Measurements from ENCODE around the gene MEDAG. TPM values are rescaled to one million over a fixed set of nuclear protein-coding genes. Genes with fewer than 3 reads are reported as not detected.

Gene MEDAG
- polyA plus RNA-seq, 1 donor (not counting 4 experiments of a cell fraction or from before 2014, with no cell fraction given) = 0.03 TPM

DNA sequence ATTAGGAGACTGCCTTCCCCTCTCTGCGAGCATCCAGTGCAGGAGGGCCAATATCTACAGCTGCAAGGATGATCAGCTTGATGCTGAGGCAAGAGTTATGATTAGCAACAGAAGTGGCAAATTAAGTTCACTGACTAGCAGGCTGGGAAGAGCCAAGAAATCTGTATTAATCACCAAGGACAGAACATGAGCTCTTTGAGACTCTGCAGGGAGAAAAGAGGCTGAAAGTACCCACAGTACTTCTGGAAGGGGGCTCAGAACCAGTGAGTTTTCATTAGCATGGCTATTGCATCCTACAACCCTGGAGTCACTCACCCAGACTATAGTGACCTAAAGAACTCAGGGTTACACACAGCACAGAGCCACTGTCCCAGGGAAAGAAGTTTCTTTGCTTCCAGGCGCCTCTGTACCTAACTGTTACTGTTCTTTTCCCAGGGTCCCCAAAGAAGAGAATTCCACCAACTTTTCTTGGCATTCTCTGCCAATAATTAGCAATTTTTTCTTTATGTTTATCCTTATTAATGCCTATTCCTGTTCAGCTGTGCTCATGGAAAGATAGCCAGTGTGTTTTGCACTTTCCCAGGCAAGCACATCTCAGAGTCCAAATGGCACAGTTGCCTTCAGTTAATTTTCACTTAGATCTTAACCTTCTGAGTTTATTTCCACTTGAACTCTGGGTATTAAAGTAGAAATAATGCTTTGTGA, 25.8 kb upstream of the MEDAG start:
- dilution Hi-C loops (cut with MboI; ENCODE audit: extremely low pct_ligation_motif_present, low sequenced_read_pairs) = no loop called here
- DNase-seq (ENCODE audit: low read depth, low spot score) = no peak
- no peaks in the 10 kb centered on the region for H3K9me3 ChIP-seq (ENCODE audit: control insufficient read depth, low read depth, low read length)
- H3K79me2 ChIP-seq (ENCODE audit: control insufficient read depth, insufficient read depth, low read length) = no peaks in the 10 kb centered on the region
- no peaks in the 10 kb centered on the region for H3K4me1 ChIP-seq (ENCODE audit: control insufficient read depth, extremely low read depth, insufficient read depth, low read length)
- no peak overlapping the region for H3K4me3 ChIP-seq (ENCODE audit: control insufficient read depth in 2 of 3, extremely low read depth in 1 of 3, insufficient read depth in 2 of 3, low read depth in 1 of 3, low read length in 3 of 3)
- H3K36me3 ChIP-seq (ENCODE audit: control insufficient read depth in 2 of 2, extremely low read depth in 1 of 2, insufficient read depth in 2 of 2, low read length in 2 of 2) = no peaks in the 10 kb centered on the region
- H3K4me2 ChIP-seq (ENCODE audit: control insufficient read depth, extremely low read depth, insufficient read depth, low read depth, low read length) = no peak overlapping the region
- no peaks in the 10 kb centered on the region for H4K20me1 ChIP-seq (ENCODE audit: control insufficient read depth, extremely low read depth, insufficient read depth, low read length)
- H2AFZ ChIP-seq (ENCODE audit: control insufficient read depth, low read length) = no peak overlapping the region
- no peak overlapping the region for H3K9ac ChIP-seq (ENCODE audit: control insufficient read depth, extremely low read depth, insufficient read depth, low read length)
- H3K9me1 ChIP-seq (ENCODE audit: control insufficient read depth, extremely low read depth, insufficient read depth, low read length) = no peaks in the 10 kb centered on the region
- no peak overlapping the region for H3K27ac ChIP-seq (ENCODE audit: control insufficient read depth, insufficient read depth, low read length)
- TF ChIP-seq, protein P1, sequence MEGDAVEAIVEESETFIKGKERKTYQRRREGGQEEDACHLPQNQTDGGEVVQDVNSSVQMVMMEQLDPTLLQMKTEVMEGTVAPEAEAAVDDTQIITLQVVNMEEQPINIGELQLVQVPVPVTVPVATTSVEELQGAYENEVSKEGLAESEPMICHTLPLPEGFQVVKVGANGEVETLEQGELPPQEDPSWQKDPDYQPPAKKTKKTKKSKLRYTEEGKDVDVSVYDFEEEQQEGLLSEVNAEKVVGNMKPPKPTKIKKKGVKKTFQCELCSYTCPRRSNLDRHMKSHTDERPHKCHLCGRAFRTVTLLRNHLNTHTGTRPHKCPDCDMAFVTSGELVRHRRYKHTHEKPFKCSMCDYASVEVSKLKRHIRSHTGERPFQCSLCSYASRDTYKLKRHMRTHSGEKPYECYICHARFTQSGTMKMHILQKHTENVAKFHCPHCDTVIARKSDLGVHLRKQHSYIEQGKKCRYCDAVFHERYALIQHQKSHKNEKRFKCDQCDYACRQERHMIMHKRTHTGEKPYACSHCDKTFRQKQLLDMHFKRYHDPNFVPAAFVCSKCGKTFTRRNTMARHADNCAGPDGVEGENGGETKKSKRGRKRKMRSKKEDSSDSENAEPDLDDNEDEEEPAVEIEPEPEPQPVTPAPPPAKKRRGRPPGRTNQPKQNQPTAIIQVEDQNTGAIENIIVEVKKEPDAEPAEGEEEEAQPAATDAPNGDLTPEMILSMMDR (optimal IDR thresholded peaks at IDR 0.05 in 1 of 3, IDR thresholded peaks at IDR 0.05 in 1 of 3, conservative IDR thresholded peaks at IDR 0.05 in 1 of 3; ENCODE audit: extremely low read depth in 1 of 3, insufficient read depth in 2 of 3, low read length in 3 of 3) = no peak
- no peak for TF ChIP-seq EZH2 (IDR thresholded peaks at IDR 0.05; ENCODE audit: low read length)
- peaks cover 8% of the 10 kb centered on the region for H3K27me3 ChIP-seq (ENCODE audit: control insufficient read depth, extremely low read depth, insufficient read depth, low read length)
- no peak for FAIRE-seq

DNA sequence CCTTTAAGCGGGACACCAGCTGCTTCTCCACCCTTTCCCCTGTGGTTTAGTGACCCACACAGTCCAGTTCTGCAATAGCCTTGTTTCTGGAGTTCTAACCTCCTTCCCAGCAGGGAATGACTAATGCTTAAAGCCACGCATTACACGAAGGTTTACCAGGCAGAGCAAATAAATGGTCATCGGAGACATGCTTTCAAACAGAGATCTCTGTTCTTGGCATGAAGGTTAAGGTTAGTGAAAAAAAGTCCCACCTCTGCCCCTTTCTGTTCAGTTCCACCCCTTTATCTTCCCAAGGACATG, 25.3 kb upstream of the MEDAG start:
- no peaks in the 10 kb centered on the region for H3K4me1 ChIP-seq (ENCODE audit: control insufficient read depth, extremely low read depth, insufficient read depth, low read length)
- dilution Hi-C loops (cut with MboI; ENCODE audit: extremely low pct_ligation_motif_present, low sequenced_read_pairs) = no loop called here
- no peaks in the 10 kb centered on the region for H3K9me1 ChIP-seq (ENCODE audit: control insufficient read depth, extremely low read depth, insufficient read depth, low read length)
- no peaks in the 10 kb centered on the region for H4K20me1 ChIP-seq (ENCODE audit: control insufficient read depth, extremely low read depth, insufficient read depth, low read length)
- H3K9ac ChIP-seq (ENCODE audit: control insufficient read depth, extremely low read depth, insufficient read depth, low read length) = no peak overlapping the region
- DNase-seq (ENCODE audit: low read depth, low spot score) (no peak), FAIRE-seq (no peak)
- no peaks in the 10 kb centered on the region for H3K9me3 ChIP-seq (ENCODE audit: control insufficient read depth, low read depth, low read length)
- H3K4me2 ChIP-seq (ENCODE audit: control insufficient read depth, extremely low read depth, insufficient read depth, low read depth, low read length) = no peak overlapping the region
- H3K4me3 ChIP-seq (ENCODE audit: control insufficient read depth in 2 of 3, extremely low read depth in 1 of 3, insufficient read depth in 2 of 3, low read depth in 1 of 3, low read length in 3 of 3) = no peak overlapping the region
- no peak overlapping the region for H3K27ac ChIP-seq (ENCODE audit: control insufficient read depth, insufficient read depth, low read length)
- no peaks in the 10 kb centered on the region for H3K36me3 ChIP-seq (ENCODE audit: control insufficient read depth in 2 of 2, extremely low read depth in 1 of 2, insufficient read depth in 2 of 2, low read length in 2 of 2)
- peaks cover 8% of the 10 kb centered on the region for H3K27me3 ChIP-seq (ENCODE audit: control insufficient read depth, extremely low read depth, insufficient read depth, low read length)
- no peak overlapping the region for H2AFZ ChIP-seq (ENCODE audit: control insufficient read depth, low read length)
- H3K79me2 ChIP-seq (ENCODE audit: control insufficient read depth, insufficient read depth, low read length) = no peaks in the 10 kb centered on the region
- TF ChIP-seq EZH2 (IDR thresholded peaks at IDR 0.05; ENCODE audit: low read length) = no peak
- TF ChIP-seq, protein P1 (optimal IDR thresholded peaks at IDR 0.05 in 1 of 3, IDR thresholded peaks at IDR 0.05 in 1 of 3, conservative IDR thresholded peaks at IDR 0.05 in 1 of 3; ENCODE audit: extremely low read depth in 1 of 3, insufficient read depth in 2 of 3, low read length in 3 of 3) = no peak
